Loucy (cell line): ENCODE results near the gene CERS6.

Experiments used
- H2AFZ ChIP-seq: fragments of 200-600 bp; sonication (generic); 2 replicates; pipeline ENCODE4 v1.6.0; 2016; ENCODE audit warnings: antibody characterized with exemption, mild to moderate bottlenecking, low read length, moderate library complexity
- H3F3A ChIP-seq: fragments of 200-600 bp; 2 replicates; pipeline ENCODE4 v1.6.0; 2016; ENCODE audit warnings: antibody characterized with exemption, low read depth, mild to moderate bottlenecking
- H3K27me3 ChIP-seq: fragments of 200-600 bp; sonication (generic); 2 replicates; pipeline ENCODE4 v1.6.1; 2014; ENCODE audit warnings: low read length, mild to moderate bottlenecking; ENCODE audit not compliant: insufficient read depth, poor library complexity, severe bottlenecking
- H3K36me3 ChIP-seq: fragments of 200-600 bp; sonication (generic); 2 replicates; pipeline ENCODE4 v1.6.1; 2016; ENCODE audit warnings: low read length; ENCODE audit not compliant: insufficient read depth
- H3K4me1 ChIP-seq: fragments of 200-600 bp; sonication (generic); 2 replicates; pipeline ENCODE4 v1.5.1; 2014; ENCODE audit warnings: low read length, mild to moderate bottlenecking; ENCODE audit not compliant: insufficient read depth, poor library complexity, severe bottlenecking
- H3K4me2 ChIP-seq: fragments of 200-600 bp; sonication (generic); 2 replicates; pipeline ENCODE4 v1.6.0; 2014; ENCODE audit warnings: antibody characterized with exemption, low read length, low read depth, mild to moderate bottlenecking; ENCODE audit not compliant: poor library complexity, severe bottlenecking
- H3K4me3 ChIP-seq: fragments of 200-600 bp; sonication (generic); 2 replicates; pipeline ENCODE4 v1.5.1; 2014; ENCODE audit warnings: low read length, mild to moderate bottlenecking, mixed read lengths; ENCODE audit not compliant: poor library complexity, severe bottlenecking
- H3K79me2 ChIP-seq: fragments of 200-600 bp; sonication (generic); 2 replicates; pipeline ENCODE4 v1.6.1; 2014; ENCODE audit warnings: low read length; ENCODE audit not compliant: insufficient read depth
- H3K9ac ChIP-seq: fragments of 200-600 bp; sonication (generic); 2 replicates; pipeline ENCODE4 v1.6.0; 2014; ENCODE audit warnings: mild to moderate bottlenecking, low read depth, low read length, moderate library complexity; ENCODE audit not compliant: poor library complexity, severe bottlenecking
- H3K9me2 ChIP-seq: fragments of 200-600 bp; sonication (generic); replicated peaks from 2 replicates; pipeline ENCODE4 v1.6.1; 2016; ENCODE audit warnings: low read depth, low read length, mixed read lengths
- H3K9me3 ChIP-seq: fragments of 200-600 bp; sonication (generic); 2 replicates; pipeline ENCODE4 v1.6.1; 2014; ENCODE audit warnings: mild to moderate bottlenecking, antibody characterized with exemption, low read length, low read depth; ENCODE audit not compliant: insufficient read depth
- H4K20me1 ChIP-seq: fragments of 200-600 bp; sonication (generic); 2 replicates; pipeline ENCODE4 v1.6.0; 2014; ENCODE audit warnings: antibody characterized with exemption, low read length, mild to moderate bottlenecking; ENCODE audit not compliant: insufficient read depth, poor library complexity, severe bottlenecking
- CTCF ChIP-seq: fragments of 200-600 bp; sonication (generic); conservative IDR thresholded peaks from 2 replicates; pipeline ENCODE4 v1.5.1; 2014; ENCODE audit warnings: mild to moderate bottlenecking, antibody characterized with exemption, low read length
- EZH2phosphoT487 ChIP-seq: fragments of 200-600 bp; IDR thresholded peaks from 2 replicates; pipeline ENCODE4 v1.6.1; 2018; ENCODE audit warnings: antibody characterized with exemption, mild to moderate bottlenecking, moderate library complexity, borderline replicate concordance

Gene CERS6

GRCh38 chr2:168722592-168722991, 266.5 kb downstream of the CERS6 start:
- TF ChIP-seq EZH2phosphoT487: no peak
- no peak for TF ChIP-seq CTCF
- H3F3A ChIP-seq: 0 out of 2 replicates have a peak, but pooled peaks cover 2% of the 10 kb centered on the region
- no peak overlapping the region for H3K4me2 ChIP-seq
- no peak overlapping the region for H3K9ac ChIP-seq
- no peaks in the 10 kb centered on the region for H3K9me3 ChIP-seq
- peaks cover 10% of the 10 kb centered on the region for H3K4me1 ChIP-seq
- H4K20me1 ChIP-seq: no peaks in the 10 kb centered on the region
- no peaks in the 10 kb centered on the region for H3K79me2 ChIP-seq
- H3K4me3 ChIP-seq: no peak overlapping the region
- no peak overlapping the region for H2AFZ ChIP-seq
- no peaks in the 10 kb centered on the region for H3K9me2 ChIP-seq
- no peaks in the 10 kb centered on the region for H3K27me3 ChIP-seq
- H3K36me3 ChIP-seq: peaks cover 29% of the 10 kb centered on the region; the same call in 1 of the 2 replicates

GRCh38 chr2:168723275-168723899, 267.3 kb downstream of the CERS6 start:
- Histone ChIP-seq H3K9ac (no peak overlapping the region), H3K4me2 (no peak overlapping the region), H3K9me2 (no peaks in the 10 kb centered on the region), H3K79me2 (no peaks in the 10 kb centered on the region), H3K9me3 (no peaks in the 10 kb centered on the region), H4K20me1 (no peaks in the 10 kb centered on the region), H3K4me1 (peaks cover 2% of the 10 kb centered on the region), H2AFZ (no peak overlapping the region), H3K36me3 (peaks cover 27% of the 10 kb centered on the region; the same call in 1 of the 2 replicates), H3K27me3 (no peaks in the 10 kb centered on the region), H3K4me3 (no peak overlapping the region), H3F3A (no peaks in the 10 kb centered on the region)
- TF ChIP-seq CTCF (no peak), EZH2phosphoT487 (no peak)

GRCh38 chr2:168726375-168726774, 270.3 kb downstream of the CERS6 start:
- H3K9ac ChIP-seq: no peak overlapping the region
- H3K4me1 ChIP-seq: no peaks in the 10 kb centered on the region
- no peaks in the 10 kb centered on the region for H4K20me1 ChIP-seq
- H3K9me3 ChIP-seq: no peaks in the 10 kb centered on the region
- H3K4me2 ChIP-seq: no peak overlapping the region
- TF ChIP-seq CTCF (no peak), EZH2phosphoT487 (no peak)
- no peaks in the 10 kb centered on the region for H3F3A ChIP-seq
- H3K4me3 ChIP-seq: no peak overlapping the region
- H3K9me2 ChIP-seq: no peaks in the 10 kb centered on the region
- H2AFZ ChIP-seq: no peak overlapping the region
- H3K79me2 ChIP-seq: no peaks in the 10 kb centered on the region
- H3K36me3 ChIP-seq: peaks cover 4% of the 10 kb centered on the region; the same call in 1 of the 2 replicates
- H3K27me3 ChIP-seq: no peaks in the 10 kb centered on the region
